Amniotic epithelial cell (primary cell): ENCODE measurements around the gene KDM2A.

Source experiments
- DNase-seq: peaks from one replicate; pipeline ENCODE4 v3.0.0-alpha.2; 2010; ENCODE audit warnings: low read depth

KDM2A gene

DNA sequence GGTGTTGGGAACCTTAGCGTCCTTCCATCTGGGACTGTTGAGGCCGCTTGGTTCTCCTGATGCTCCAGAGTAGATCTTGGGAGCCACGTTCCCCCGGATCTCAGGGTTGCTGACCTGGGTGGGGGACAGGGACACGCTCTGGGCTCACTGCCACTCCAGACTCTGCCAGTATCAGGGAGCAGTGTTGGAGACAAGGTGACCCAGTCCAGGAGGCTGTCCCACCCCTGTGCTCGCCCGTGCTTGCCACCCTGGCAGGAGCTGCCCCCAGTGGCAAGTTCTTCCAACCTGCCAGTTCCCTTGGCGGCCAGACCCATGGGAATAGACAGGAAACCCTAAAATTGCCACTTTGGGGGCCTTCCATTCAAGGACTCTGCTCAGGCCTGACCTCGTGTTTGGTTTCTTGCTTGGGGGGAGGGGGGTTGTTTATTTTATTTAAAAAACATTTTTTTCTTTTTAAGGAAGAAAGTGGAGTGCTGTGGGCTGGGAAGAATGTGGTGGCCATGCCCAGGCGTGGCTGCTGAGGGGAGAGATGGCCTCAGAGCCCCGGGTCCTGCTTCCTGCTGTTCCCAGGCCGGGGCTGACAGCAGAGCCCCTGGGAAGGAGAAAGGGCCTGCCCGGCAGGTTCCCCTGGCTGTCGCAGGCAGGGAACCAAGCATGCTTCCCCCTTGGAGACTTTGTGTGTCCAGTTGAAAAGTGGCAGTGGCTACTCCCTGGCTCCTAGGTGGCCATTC is 154.4 kb downstream of the KDM2A start:
- DNase-seq: no peak

DNA sequence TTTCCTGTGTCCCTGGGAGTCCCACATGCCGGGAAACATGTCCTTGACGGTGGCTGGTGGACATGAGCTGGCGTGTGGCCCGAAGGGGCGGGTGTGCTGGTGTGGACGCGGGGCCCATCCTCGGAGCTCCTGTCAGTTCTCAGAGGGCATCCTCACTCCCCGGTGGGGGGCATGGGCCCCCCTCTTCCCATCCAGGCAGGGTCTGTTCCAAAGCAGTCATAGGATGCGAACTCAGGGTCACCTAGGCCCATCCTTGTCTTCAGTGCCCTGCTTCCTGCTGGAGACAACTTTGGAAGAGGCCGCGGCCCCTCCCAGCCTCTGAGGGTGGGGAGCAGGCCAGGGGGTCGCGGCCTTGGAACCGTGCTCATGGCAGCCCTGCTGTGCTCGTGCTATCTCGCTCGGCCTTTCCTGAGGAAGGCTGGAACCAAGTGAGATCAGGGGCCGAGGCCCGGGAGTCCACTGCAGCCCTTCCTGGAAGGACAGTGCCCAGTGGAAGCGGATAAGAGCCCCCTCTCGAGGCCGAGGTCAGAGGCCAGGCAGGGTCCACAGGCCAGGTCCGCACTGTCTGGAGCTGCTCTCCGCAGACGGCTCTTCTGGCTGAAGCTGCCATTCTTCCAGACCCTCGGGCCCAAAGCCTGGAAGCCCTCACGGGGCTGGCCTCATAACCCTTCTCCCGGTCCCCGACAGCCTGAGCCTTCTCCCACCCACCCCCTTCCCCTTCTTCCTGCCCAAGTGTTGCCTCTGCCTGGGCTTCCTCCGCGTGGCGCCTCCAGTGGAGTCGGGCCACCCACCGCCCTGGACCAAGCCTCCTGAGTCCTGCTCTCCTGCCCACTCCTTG is 155.9 kb downstream of the KDM2A start:
- no peak for DNase-seq

DNA sequence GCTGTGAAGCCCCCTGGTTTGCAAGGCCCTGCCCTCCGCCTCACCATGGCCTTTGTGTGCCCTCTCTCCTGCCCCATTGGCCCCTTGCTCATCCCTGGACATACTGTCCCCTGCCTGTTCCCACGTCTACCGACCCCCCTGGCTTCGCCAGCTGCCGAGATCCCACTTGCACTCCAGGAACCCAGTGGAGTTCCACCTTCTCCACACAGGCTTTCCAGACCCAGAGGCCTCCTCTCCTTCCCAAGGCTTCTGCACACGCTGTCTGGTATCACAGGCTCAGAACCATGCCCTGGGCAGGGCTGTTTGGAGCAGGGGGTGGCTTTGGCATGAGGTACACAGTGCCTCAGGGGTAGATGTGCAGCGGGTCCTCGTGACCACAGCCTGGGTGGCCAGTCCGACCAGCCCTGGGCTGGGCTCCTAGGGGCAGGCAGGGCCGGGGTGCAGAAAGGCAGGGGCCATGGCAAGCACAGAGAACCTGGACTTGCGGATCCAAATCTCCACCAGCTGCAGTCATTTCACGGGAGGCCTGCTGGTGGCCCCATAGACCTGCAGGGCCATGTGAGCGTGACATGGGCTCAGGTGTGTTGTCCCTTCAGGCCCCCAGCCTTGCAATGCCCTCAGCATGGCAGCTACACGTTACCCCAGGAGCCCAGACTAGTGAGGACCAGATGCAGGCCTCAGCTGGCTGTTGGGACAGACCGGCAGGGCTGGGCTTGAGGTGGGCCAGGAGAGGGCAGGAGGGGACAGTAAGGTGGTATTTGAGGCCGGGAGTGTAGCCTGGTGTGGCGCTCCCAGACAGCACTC is 156.7 kb downstream of the KDM2A start:
- DNase-seq: no peak

DNA sequence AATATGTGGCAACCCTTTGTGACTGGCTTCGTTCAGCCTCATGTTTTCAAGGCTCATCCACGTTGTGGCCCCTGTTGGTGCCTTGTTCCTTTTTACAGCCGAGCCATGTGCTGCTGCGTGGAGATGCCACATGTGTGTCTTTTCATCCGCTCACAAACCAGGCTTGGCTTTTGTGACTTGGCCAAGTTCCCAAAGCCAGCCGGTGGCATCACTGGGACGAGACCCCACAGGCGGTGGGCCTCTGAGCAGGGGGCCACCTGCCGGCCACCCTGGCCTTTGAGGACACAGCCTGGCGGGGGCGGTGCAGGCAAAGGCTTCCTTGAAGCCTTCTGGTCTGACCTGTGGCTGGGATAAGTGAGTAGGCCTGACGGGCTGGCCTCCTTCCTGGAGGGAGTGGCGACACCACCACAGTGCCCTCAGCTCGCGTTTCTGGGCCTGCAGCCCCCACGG is 157.7 kb downstream of the KDM2A start:
- DNase-seq: no peak

DNA sequence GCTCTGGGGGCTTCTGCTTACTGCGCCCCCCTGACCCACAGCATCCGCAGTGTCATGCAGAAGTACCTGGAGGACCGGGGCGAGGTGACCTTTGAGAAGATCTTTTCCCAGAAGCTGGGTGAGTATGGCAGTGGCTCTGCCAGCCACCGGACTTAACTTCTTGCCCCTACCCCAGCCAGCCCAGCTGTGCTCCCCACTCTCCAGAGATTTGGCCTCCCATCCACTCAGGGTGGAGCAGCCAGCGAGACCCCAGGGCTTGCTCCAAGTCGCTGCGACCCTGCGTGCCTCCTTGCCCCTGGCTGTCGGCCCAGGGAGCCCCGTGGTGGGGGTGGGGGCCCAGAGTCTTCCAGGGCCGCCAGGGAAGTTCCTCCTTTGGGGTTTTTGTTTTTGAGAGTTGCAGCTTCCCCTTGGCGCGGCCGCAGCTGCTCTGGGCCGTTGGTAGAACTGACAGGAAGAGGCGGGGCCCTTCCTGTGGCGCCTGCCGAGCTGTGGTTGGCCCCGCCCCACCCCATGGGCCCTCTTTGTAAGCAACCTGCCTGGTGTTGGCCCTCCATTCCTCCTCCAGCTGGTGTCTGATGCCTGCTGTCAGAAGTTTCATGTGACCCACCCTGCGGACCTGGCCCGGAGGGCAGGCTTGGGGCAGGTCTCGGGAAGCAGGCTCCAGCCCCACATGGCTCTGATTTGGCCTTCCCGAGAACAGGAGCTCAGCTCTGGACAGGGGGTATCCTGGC is 158.3 kb downstream of the KDM2A start:
- DNase-seq: peak; percentile 42

DNA sequence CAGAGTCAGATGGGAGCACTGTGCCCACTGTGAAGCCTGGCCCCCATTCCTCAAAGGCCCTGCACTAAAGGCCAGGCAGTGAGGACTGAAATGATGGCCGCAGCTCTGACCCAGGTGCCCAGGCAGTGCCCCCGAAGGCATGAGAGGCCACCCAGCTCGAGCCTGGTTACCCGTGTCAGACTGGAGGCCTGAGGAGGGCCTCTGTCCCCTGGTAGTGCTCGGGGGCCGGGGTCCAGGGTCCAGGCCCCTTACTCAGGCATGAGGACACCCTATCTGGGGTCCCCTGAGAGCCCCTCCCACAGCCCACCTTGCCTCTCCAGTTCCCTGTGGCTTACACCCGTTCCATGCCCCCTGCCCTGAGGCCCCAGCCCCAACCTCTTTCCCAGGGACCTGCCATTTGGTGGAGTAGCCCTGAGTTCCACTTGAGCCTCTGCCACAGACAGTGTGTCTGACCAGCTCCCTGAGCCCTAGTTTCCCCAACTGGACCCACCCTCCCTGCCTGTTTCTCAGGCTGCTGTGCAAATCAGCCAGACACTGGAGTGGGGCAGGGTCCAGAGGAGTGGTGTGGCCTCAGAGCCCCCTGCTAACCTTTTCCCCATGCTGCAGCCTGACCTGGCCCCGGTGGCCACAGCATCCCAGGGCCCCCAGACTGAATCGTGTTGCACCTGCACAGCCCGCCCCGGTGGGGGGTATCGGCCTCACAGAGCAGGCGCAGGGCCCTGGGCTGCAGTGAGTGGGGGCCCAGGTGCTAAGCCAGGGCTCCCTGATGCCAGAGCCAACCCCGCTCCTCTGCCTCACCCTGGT is 159.3 kb downstream of the KDM2A start:
- no peak for DNase-seq

DNA sequence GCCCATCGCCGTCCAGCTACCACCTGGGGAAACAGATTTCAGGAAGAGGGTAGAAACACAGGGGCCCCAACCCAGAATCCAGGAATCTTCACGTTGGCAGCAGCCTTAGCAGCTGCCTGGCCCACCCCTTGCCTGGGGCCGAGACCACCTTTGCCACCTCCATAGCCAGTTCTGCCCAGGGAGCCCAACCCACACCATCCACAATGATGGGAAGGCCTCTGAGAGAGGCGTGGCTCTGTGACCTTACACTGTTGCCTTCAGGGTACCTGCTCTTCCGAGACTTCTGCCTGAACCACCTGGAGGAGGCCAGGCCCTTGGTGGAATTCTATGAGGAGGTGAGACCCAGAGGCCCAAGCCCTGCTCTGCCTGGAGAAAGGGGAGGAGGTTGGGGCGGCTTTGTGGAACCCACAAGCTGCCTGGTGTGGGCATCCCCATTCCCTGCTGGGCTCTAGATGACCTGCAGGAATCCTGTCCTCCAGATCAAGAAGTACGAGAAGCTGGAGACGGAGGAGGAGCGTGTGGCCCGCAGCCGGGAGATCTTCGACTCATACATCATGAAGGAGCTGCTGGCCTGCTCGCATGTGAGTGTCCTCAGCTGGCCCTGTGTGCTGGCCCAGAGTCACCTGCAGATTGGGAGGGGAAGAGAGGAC is 160.0 kb downstream of the KDM2A start:
- DNase-seq: no peak

DNA sequence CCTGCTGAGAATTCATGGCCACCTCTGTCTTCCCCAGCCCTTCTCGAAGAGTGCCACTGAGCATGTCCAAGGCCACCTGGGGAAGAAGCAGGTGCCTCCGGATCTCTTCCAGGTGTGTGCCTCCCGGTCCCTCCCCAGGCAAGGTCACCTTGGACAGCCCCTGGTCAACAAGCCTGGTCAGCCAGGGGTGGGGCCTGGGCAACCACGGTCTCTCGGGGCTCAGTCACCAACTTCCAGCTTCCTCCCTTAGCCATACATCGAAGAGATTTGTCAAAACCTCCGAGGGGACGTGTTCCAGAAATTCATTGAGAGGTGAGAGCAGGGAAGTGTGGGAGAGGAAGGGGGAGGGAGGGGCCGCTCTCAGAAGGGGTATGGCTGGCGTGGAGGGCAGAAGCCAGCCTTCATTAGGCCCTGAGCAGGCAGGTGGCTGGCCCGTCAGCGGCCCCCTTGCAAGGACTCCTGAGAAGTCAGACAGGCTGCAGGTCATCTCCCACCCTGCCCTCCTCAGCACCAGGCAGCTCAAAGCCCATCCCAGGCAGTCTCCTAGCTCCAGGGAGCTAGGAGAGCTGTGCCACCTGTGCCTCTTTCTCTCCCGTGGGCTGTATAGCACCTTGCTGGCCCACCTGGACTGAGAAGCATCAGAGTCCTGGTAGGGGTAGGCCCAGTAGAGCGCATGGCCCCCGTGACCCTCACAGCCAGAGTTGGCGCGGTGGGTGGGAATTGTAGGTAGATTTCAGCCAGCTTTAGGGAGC is 160.7 kb downstream of the KDM2A start:
- no peak for DNase-seq

DNA sequence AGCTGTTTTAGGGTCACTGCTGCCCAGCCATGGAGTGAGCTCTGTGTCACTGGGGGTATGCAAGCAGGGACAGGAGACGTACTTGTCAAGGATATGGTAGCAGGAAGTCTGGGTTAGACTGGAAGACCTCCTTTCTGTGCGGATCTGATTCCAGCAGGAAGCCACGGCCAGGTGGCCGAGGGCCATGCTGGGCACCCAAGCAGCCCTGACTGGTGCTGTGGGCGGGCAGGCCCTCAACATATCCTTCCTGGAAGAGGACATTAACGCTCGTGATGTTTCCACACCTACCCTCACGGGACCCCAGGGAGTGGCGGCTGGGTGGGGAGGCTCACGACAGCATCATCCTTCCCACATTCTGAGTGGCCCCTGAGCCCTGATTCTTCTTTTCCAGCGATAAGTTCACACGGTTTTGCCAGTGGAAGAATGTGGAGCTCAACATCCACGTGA is 161.3 kb downstream of the KDM2A start:
- no peak for DNase-seq

DNA sequence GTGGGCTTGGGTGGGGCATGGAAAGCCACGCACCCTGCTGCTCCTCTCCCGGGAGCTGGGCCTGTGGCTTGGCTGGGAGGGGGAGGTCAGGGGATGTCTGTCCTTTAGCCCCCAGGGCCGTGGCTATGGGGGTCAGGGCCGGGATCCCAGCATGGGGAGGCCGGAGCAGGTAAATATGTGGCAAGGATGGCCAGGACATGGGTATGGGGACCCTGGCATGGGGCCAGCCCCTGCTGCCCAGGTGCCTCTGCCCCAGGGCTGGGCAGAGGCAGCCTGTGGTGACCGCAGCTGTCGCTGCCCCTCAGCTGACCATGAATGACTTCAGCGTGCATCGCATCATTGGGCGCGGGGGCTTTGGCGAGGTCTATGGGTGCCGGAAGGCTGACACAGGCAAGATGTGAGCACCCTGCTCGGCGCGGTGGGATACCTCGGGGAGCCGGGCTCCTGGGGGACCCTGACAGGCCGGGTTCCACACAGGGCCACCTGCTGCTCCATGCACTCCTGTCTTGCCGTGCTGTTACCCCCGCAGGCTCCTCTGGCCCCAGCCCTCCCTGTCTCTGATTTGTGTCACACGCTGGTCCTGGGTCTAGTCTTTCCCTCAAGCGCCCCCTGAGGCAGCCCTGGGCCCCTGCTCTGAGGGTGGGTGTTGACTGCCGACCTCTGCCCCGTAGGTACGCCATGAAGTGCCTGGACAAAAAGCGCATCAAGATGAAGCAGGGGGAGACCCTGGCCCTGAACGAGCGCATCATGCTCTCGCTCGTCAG is 161.9 kb downstream of the KDM2A start:
- no peak for DNase-seq

DNA sequence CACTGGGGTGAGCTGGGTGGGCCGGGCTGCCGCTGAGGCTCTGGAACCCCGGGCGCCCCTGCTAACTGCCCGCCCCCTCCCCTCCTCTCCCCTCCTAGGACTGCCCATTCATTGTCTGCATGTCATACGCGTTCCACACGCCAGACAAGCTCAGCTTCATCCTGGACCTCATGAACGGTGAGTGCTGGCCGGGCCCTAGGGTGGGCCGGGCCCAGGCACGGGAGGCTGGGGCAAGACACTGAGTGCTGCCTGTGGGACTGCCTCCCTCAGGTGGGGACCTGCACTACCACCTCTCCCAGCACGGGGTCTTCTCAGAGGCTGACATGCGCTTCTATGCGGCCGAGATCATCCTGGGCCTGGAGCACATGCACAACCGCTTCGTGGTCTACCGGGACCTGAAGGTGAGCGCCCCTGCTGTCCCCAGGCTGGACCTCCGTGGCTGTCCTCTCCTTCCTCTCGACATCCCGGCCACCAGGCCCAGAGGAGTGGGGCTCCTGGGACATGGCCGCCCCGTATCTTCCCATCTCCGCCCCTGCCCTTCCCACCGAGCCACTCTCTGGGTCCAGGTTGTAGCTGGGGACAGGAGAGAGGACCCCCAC is 162.6 kb downstream of the KDM2A start:
- DNase-seq: no peak

DNA sequence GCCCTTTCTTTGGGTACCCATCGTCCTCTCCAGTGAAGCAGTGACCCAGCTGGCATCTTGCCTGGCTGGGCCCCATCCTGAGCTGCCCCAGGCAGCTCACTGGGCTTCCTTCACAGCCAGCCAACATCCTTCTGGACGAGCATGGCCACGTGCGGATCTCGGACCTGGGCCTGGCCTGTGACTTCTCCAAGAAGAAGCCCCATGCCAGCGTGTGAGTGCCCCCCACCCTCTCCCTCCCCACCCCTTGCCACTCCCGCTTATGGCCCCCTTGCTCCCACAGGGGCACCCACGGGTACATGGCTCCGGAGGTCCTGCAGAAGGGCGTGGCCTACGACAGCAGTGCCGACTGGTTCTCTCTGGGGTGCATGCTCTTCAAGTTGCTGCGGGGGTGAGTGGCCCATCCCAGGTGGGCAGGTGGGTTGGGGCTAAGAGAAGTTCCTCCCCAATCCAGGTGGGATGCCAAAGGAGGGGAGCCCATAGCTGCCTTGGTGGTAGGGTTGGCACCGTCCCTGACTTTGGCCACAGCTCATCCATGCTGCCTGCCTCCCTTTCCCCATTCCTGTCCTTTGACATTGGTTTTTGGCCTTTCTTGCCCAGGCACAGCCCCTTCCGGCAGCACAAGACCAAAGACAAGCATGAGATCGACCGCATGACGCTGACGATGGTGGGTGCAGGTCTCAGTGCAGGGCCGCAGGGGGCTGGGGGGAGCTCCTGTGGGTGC is 163.3 kb downstream of the KDM2A start:
- no peak for DNase-seq

DNA sequence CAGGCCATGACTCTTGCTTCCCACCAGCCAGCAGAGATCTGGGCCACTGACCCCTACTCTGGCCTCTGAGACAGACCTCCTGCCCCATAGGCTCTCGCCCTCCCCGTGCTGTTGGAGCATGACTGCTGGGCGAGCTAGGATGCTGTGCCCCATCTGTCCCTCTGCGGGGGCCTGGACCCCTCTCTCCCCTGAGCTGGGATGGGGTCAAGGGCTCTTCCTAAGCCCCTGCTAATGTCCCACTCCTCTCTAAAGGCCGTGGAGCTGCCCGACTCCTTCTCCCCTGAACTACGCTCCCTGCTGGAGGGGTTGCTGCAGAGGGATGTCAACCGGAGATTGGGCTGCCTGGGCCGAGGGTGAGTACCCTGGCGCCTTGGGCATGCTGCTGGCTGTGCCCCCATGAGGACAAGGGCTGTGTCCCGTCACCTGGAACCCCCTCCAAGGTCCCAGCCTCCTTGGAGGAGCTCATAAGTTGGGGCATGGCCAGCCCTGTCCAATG is 163.9 kb downstream of the KDM2A start:
- no peak for DNase-seq

DNA sequence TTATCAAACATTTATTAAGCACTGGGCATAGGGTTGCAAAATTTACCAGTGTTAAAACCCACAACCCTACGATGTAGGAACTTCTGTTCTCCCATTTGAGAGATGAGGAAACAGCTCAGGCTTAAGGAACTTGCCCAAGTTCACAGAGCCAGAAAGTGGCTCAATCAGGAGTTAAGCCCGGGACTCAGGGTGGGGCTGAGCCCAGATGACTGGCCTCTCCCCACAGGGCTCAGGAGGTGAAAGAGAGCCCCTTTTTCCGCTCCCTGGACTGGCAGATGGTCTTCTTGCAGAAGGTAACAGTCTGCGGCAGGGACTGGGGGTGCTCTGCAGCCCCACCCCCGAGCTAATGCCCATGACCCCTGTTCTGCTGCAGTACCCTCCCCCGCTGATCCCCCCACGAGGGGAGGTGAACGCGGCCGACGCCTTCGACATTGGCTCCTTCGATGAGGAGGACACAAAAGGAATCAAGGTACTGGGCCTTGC is 164.5 kb downstream of the KDM2A start:
- no peak for DNase-seq

DNA sequence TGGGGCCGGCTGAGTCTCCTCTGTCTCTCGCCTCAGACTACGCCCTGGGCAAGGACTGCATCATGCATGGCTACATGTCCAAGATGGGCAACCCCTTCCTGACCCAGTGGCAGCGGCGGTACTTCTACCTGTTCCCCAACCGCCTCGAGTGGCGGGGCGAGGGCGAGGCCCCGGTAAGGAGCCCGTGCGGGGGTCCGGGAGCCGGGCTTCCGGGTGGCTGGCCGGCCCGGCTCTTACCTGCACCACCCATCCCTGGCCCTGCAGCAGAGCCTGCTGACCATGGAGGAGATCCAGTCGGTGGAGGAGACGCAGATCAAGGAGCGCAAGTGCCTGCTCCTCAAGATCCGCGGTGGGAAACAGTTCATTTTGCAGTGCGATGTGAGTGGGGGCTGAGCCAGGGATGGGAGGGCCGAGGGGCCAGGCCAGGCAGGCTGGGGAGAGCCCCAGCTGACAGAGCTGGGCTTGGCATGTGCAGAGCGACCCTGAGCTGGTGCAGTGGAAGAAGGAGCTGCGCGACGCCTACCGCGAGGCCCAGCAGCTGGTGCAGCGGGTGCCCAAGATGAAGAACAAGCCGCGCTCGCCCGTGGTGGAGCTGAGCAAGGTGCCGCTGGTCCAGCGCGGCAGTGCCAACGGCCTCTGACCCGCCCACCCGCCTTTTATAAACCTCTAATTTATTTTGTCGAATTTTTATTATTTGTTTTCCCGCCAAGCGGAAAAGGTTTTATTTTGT is 165.9 kb downstream of the KDM2A start:
- no peak for DNase-seq

DNA sequence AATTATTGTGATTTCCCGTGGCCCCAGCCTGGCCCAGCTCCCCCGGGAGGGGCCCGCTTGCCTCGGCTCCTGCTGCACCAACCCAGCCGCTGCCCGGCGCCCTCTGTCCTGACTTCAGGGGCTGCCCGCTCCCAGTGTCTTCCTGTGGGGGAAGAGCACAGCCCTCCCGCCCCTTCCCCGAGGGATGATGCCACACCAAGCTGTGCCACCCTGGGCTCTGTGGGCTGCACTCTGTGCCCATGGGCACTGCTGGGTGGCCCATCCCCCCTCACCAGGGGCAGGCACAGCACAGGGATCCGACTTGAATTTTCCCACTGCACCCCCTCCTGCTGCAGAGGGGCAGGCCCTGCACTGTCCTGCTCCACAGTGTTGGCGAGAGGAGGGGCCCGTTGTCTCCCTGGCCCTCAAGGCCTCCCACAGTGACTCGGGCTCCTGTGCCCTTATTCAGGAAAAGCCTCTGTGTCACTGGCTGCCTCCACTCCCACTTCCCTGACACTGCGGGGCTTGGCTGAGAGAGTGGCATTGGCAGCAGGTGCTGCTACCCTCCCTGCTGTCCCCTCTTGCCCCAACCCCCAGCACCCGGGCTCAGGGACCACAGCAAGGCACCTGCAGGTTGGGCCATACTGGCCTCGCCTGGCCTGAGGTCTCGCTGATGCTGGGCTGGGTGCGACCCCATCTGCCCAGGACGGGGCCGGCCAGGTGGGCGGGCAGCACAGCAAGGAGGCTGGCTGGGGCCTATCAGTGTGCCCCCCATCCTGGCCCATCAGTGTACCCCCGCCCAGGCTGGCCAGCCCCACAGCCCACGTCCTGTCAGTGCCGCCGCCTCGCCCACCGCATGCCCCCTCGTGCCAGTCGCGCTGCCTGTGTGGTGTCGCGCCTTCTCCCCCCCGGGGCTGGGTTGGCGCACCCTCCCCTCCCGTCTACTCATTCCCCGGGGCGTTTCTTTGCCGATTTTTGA is 166.8 kb downstream of the KDM2A start:
- no peak for DNase-seq
